HG02852 (cell line): ENCODE measurements around the gene PTPRB.
"Not testable (repeated sequence)": the region's sequence is repeated elsewhere in the genome, so short reads cannot be mapped to it uniquely, and the experiment has no call there.

Source experiments
- ATAC-seq: cut with Tn5 transposase; IDR thresholded peaks from one replicate; pipeline ENCODE4 v1.9.1; 2021; ENCODE audit warnings: mild to moderate bottlenecking, moderate library complexity; ENCODE audit not compliant: unreplicated experiment

Gene PTPRB

DNA sequence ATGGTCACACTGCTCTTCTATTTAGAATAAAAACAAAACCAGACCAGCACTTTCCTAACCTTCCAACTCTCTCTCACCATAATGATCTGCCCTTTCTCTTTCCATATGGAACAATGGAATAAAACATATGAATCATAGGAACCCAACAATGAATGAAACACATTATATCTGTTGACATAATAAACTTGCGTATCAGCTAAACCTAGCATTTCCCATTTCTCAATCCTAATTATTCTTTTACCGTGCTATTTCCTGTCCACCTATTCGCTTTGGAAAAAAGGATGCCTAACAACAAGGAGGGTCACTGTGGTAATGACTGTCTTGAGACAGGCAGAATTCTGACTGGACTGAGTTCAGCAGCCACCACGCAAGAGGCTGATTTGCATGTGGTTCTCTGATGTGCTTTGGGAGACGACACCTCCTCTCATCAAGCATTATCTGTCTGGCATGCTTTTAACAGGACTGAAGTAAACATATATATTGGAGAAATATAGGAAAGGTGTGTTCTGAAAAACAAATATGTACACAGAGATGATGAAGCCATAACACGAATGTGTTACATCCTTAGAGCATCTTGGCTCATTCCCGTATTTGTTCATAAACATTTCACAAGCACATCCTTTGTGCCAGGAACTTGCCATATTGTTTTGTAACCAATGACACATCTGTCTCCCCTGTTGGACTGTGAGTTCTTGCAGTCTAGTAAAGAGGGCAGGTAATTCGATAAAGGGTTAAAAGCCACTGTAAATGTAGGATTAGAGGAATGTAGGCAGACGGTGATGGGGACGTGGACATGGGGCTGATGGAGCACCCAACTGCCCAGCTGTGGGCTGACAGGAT lies 87.7 kb downstream of the PTPRB start:
- ATAC-seq: no peak

DNA sequence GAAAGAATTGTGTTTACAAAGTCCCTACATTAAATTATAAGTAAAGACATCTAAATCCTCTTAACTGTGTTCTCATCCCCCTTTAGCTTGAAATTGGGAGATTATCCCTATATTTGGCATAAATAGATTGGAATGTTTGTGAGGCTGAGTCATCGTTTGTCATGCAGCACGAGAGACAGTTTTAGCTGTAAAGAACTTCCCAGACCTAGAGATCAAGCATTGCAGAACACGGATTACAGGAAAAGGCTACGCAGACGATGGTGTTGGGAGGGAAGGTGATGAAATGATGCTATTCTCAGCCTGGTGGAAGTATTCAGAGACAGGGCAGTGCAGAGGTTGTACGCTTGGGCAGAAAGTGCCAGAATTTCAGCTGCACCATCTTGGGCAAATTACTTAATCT lies 93.8 kb downstream of the PTPRB start:
- no peak for ATAC-seq

- no peak for ATAC-seq
Observed at GRCh38 chr12:70540996-70541395, 96.2 kb downstream of the PTPRB start.

DNA sequence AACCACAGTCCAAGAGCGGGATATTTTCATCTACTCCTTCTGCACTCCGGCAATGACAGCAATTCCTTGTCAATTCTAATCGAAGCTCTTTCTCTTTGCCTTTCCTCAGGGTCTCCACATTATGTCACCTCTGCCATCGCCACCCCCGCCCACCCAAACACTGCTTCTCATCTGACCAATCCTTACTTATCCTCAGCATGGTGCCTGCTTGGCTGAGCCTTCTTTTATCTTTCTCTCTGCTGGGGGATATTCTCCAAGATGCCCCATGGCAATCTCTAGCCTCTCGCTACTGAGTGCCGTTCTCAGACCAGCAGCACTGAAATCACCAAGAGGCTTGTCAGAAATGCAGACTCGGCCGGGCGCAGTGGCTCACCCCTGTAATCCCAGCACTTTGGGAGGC lies 100.6 kb downstream of the PTPRB start:
- ATAC-seq: no peak

- ATAC-seq: no peak
Observed at GRCh38 chr12:70535896-70536374, 101.3 kb downstream of the PTPRB start.

DNA sequence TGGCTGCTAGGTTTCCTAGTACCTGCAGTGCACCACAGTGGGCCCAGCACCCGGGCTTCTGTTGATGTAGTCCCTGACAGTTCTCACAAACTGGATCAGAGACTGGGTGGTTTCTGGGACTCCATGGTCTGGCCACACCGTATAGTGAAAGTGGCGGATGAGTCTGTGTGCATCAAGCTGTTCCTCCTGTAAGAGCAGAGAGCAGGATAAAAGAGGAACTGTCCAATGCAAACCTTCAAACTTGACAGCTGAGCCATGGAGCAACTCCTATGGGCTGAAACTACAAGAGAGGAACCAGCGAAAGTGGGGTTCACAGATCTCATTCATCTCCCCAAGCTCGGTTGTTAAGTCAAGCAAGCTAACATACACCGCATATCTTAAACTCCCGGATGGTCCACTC lies 102.8 kb downstream of the PTPRB start:
- no peak for ATAC-seq

GRCh38 chr12:70529647-70530046 lies 107.6 kb downstream of the PTPRB start:
- no peak for ATAC-seq

DNA sequence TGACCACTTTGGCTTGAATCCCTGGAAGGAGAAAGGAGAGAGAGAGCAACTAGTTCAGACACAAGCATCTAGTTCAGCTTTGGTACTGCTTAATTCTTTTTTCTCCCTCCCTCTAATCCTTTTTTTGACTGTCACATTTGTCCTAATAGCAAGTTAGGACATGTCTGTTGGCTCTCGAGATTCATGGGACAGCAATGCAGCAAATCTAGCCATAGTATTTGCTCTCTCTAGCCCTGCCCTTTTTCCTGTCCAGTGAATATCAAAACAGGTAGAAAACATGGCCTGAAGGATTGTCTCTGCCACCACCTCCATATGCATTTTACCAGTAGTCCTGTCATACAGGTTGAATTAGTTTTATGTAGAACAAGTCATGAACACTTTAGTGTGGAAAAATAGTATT lies 116.4 kb downstream of the PTPRB start:
- ATAC-seq: no peak

- ATAC-seq: no peak
Observed at GRCh38 chr12:70513426-70513825, 123.8 kb downstream of the PTPRB start.

GRCh38 chr12:70508178-70508577 lies 129.1 kb downstream of the PTPRB start:
- no peak for ATAC-seq

DNA sequence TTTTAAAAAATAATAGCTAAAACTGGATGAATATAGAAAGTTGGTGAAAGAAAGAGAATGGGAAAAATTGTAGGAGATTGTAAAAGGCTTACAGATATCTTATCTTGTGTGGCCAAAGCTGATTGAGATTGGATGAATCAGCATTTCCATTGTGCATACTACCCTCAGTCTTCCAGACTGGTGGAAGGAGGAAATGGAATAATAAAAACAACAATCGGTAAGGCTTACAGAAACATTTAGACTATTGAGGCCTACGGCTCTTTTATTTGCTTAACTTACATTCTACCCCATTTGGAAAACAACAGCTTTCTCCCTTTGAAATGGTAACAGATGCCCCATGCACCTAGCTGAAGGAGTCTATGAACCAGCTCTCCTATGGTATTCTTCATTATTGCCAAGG lies 129.8 kb downstream of the PTPRB start:
- no peak for ATAC-seq

- no peak for ATAC-seq
Observed at GRCh38 chr12:70497508-70497907, 139.7 kb downstream of the PTPRB start.

GRCh38 chr12:70492904-70493303 lies 144.3 kb downstream of the PTPRB start:
- ATAC-seq: not testable (repeated sequence)

DNA sequence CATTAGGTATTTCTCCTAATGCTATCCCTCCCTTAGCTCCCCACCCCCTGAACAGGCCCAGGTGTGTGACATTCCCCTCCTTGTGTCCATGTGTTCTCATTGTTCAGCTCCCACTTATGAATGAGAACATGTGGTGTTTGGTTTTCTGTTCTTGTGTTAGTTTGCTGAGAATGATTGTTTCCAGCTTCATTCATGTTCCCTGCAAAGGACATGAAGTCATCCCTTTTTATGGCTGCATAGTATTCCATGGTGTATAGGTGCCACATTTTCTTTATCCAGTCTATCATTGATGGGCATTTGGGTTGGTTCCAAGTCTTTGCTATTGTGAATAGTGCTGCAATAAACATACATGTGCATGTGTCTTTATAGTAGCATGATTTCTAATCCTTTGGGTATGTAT lies 146.3 kb downstream of the PTPRB start:
- ATAC-seq: not testable (repeated sequence)

DNA sequence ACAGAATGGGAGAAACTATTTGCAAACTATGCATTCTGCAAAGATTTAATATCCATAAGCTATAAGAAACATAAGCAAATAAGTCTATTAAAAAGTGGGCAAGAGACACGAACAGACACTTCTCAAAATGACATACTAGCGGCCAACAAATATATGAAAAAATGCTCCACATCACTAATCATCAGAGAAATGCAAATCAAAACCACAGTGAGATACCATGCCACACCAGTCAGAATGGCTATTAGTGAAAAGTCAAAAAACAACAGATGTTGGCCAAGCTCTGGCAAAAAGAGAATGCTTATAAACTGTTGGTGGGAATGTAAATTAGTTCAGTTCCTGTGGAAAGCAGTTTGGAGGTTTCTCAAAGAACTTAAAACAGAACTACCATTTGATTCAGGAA lies 149.8 kb downstream of the PTPRB start:
- ATAC-seq: peak; percentile 69

GRCh38 chr12:70486588-70486987 lies 150.6 kb downstream of the PTPRB start:
- no peak for ATAC-seq

DNA sequence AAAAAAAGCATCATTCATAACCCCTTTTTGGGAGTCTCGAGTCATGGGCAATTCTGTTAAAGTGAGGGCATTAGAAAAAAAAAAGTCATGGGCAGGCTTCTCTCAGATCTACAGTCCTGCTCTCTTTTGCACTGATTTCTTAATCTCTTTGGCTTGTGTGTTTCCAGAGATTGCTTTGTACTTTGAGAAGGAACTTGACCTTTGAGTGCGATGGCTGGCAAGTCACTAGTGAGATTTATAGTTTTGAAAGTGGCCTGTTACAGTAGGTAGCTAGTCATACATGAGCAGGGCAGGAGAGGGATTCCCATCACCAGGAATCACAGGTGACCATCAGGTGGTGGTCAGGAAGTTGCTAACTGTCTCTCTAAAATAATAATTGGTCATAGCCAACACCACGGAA lies 151.5 kb downstream of the PTPRB start:
- ATAC-seq: no peak

- no peak for ATAC-seq
Observed at GRCh38 chr12:70484464-70484863, 152.8 kb downstream of the PTPRB start.

- no peak for ATAC-seq
Observed at GRCh38 chr12:70482764-70483163, 154.5 kb downstream of the PTPRB start.

GRCh38 chr12:70469221-70469820 lies 167.9 kb downstream of the PTPRB start:
- ATAC-seq: no peak

DNA sequence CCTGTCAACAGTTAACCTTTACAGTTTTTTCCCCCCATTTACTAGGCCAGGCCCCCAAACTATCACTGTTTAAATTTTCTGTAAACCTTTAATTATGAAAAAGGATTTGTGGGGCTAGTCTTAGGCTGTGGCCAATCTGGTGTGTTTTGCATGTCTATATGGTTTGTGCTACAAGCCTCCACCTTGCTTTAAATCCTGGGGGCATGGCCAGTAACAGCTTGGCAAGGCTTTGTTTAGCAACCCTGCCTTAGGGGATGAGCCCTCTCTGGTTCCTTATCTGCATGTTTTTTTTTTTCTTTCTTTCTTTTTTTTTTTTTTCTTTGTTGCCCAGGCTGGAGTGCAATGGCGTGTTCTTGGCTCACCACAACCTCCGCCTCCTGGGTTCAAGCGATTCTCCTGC lies 168.5 kb downstream of the PTPRB start:
- no peak for ATAC-seq

DNA sequence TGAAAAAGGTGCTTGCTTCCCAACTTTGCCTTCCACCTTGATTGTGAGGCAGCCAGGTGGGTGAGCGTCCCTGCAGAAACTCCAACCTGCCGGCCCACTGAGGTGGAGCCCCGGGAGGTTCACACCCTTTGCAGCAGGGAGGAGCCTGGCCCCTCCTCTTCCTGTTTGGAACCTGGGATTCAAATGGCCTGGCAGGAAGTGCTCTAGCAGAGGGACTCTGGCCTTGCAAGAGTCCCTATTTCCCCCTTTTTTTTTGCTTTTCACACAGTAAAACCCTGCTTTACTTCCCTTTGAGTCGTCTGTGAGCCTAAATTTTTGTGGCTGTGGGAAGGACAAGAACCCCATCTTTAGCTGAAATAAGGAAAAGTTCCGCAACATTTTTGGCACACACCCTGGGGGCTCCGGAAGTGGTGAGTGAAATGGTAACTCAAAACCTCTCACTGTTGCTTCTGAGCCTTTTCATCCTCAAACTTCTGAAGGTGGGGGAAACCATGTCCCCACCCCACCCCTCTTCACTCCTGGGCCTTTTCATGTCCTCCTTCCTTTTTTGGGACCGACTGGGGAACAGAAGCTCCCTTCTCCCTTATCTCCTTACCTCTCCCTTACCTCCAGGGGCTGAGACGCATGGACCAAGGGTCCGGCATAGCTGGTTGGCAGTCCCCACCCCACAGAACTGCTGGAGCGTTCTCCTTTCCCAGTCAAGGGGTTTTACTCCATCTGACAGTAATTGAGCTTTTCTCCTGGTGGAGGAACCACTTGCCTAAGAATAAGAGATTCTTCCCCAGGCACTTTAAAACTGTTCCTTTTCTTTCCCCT lies 169.1 kb downstream of the PTPRB start:
- ATAC-seq: no peak
